ENCODE data around the gene ABCB1. TPM values are rescaled to one million over a fixed set of nuclear protein-coding genes. Genes with fewer than 3 reads are reported as not detected.
A peak's percentile ranks its signal among the peaks of the same experiment; 100 is the strongest.

The ABCB1 gene
- polyA plus RNA-seq, 1 donor from 2014 or later: 1.6 TPM

GRCh38 chr7:87475359-87476178, 125.1 kb downstream of the ABCB1 start, which contains the start of gene ABCB4:
ABCB4 (minus strand) TSS chr7:87475680; CDS start chr7:87475465, 215 bp downstream.
- H3K4me2 ChIP-seq (ENCODE audit: low read length): no peak within 1 kb of the TSS
- H3K27ac ChIP-seq (ENCODE audit: low read length): no peak within 1 kb of the TSS
- H3K79me2 ChIP-seq (replicated peaks; ENCODE audit: insufficient read depth, low read length): no peaks in the 10 kb centered on the region
- H3K27me3 ChIP-seq (ENCODE audit: insufficient read depth, low read depth, low read length): peaks cover 28% of the 10 kb centered on the region
- H2AFZ ChIP-seq (ENCODE audit: low read depth, low read length): no peak within 1 kb of the TSS
- H3K4me3 ChIP-seq (ENCODE audit: low read length): peak within 1 kb of the TSS; percentile 46
- no peaks in the 10 kb centered on the region for H3K9me2 ChIP-seq (ENCODE audit: insufficient read depth, low read length)
- TF ChIP-seq MXI1 (conservative IDR thresholded peaks at IDR 0.05; ENCODE audit: poor library complexity, severe bottlenecking) (no peak), RAD21 (conservative IDR thresholded peaks at IDR 0.05) (no peak), EP300 (conservative IDR thresholded peaks at IDR 0.05; ENCODE audit: poor library complexity, severe bottlenecking) (no peak), SMC3 (conservative IDR thresholded peaks at IDR 0.05; ENCODE audit: poor library complexity) (no peak)
- no peak within 1 kb of the TSS for H3K9ac ChIP-seq (ENCODE audit: low read length)
- H4K20me1 ChIP-seq (ENCODE audit: insufficient read depth): no peaks in the 10 kb centered on the region
- no peaks in the 10 kb centered on the region for H3K9me3 ChIP-seq (ENCODE audit: low read length)
- no peaks in the 10 kb centered on the region for H3F3A ChIP-seq (ENCODE audit: insufficient read depth, low read length, poor library complexity, severe bottlenecking)
- H3K36me3 ChIP-seq (ENCODE audit: insufficient read depth, low read length): no peaks in the 10 kb centered on the region

GRCh38 chr7:87474533-87475358, 125.9 kb downstream of the ABCB1 start:
- H4K20me1 ChIP-seq (ENCODE audit: insufficient read depth): no peaks in the 10 kb centered on the region
- H3K9ac ChIP-seq (ENCODE audit: low read length): no peak overlapping the region
- no peaks in the 10 kb centered on the region for H3K9me2 ChIP-seq (ENCODE audit: insufficient read depth, low read length)
- no peaks in the 10 kb centered on the region for H3K9me3 ChIP-seq (ENCODE audit: low read length)
- no peak for TF ChIP-seq SMC3 (conservative IDR thresholded peaks at IDR 0.05; ENCODE audit: poor library complexity)
- TF ChIP-seq MXI1 (conservative IDR thresholded peaks at IDR 0.05; ENCODE audit: poor library complexity, severe bottlenecking): no peak
- TF ChIP-seq EZH2 (IDR thresholded peaks at IDR 0.05; ENCODE audit: borderline replicate concordance, insufficient read depth, low read length, poor library complexity, severe bottlenecking): no peak
- TF ChIP-seq, protein P1, sequence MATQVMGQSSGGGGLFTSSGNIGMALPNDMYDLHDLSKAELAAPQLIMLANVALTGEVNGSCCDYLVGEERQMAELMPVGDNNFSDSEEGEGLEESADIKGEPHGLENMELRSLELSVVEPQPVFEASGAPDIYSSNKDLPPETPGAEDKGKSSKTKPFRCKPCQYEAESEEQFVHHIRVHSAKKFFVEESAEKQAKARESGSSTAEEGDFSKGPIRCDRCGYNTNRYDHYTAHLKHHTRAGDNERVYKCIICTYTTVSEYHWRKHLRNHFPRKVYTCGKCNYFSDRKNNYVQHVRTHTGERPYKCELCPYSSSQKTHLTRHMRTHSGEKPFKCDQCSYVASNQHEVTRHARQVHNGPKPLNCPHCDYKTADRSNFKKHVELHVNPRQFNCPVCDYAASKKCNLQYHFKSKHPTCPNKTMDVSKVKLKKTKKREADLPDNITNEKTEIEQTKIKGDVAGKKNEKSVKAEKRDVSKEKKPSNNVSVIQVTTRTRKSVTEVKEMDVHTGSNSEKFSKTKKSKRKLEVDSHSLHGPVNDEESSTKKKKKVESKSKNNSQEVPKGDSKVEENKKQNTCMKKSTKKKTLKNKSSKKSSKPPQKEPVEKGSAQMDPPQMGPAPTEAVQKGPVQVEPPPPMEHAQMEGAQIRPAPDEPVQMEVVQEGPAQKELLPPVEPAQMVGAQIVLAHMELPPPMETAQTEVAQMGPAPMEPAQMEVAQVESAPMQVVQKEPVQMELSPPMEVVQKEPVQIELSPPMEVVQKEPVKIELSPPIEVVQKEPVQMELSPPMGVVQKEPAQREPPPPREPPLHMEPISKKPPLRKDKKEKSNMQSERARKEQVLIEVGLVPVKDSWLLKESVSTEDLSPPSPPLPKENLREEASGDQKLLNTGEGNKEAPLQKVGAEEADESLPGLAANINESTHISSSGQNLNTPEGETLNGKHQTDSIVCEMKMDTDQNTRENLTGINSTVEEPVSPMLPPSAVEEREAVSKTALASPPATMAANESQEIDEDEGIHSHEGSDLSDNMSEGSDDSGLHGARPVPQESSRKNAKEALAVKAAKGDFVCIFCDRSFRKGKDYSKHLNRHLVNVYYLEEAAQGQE (IDR thresholded peaks at IDR 0.05; ENCODE audit: borderline replicate concordance): no peak
- TF ChIP-seq RAD21 (conservative IDR thresholded peaks at IDR 0.05): no peak
- TF ChIP-seq EP300 (conservative IDR thresholded peaks at IDR 0.05; ENCODE audit: poor library complexity, severe bottlenecking): no peak
- no peaks in the 10 kb centered on the region for H3F3A ChIP-seq (ENCODE audit: insufficient read depth, low read length, poor library complexity, severe bottlenecking)
- peak overlapping the region; percentile 46 for H3K4me3 ChIP-seq (ENCODE audit: low read length)
- no peak overlapping the region for H2AFZ ChIP-seq (ENCODE audit: low read depth, low read length)
- no peak overlapping the region for H3K27ac ChIP-seq (ENCODE audit: low read length)
- no peaks in the 10 kb centered on the region for H3K36me3 ChIP-seq (ENCODE audit: insufficient read depth, low read length)
- no peaks in the 10 kb centered on the region for H3K79me2 ChIP-seq (replicated peaks; ENCODE audit: insufficient read depth, low read length)
- H3K27me3 ChIP-seq (ENCODE audit: insufficient read depth, low read depth, low read length): peaks cover 28% of the 10 kb centered on the region
- H3K4me2 ChIP-seq (ENCODE audit: low read length): no peak overlapping the region

DNA sequence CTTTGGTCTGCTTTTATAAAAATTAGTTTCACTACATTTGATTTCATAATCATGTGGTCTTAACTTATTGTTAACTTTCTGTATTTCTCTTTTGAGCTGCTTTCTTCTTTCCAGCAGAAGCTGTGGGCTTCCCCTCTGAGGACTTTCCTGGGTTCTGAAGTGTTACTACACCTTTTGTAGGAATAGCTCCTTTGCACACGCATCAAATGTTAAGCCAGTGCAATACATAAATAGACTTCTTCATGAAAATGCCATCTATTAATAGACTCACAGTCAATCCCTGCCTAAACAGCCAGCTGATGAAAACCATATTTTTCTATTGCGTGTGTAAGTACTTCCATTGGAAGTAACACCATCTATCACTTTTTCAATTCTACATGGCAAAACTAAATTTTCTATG, 126.7 kb downstream of the ABCB1 start:
- H3K9me2 ChIP-seq (ENCODE audit: insufficient read depth, low read length): no peaks in the 10 kb centered on the region
- no peak overlapping the region for H3K27ac ChIP-seq (ENCODE audit: low read length)
- no peaks in the 10 kb centered on the region for H3K36me3 ChIP-seq (ENCODE audit: insufficient read depth, low read length)
- H2AFZ ChIP-seq (ENCODE audit: low read depth, low read length): no peak overlapping the region
- no peaks in the 10 kb centered on the region for H3K9me3 ChIP-seq (ENCODE audit: low read length)
- H3F3A ChIP-seq (ENCODE audit: insufficient read depth, low read length, poor library complexity, severe bottlenecking): no peaks in the 10 kb centered on the region
- no peaks in the 10 kb centered on the region for H4K20me1 ChIP-seq (ENCODE audit: insufficient read depth)
- H3K4me3 ChIP-seq (ENCODE audit: low read length): no peak overlapping the region
- H3K27me3 ChIP-seq (ENCODE audit: insufficient read depth, low read depth, low read length): peaks cover 28% of the 10 kb centered on the region
- no peak overlapping the region for H3K4me2 ChIP-seq (ENCODE audit: low read length)
- no peaks in the 10 kb centered on the region for H3K79me2 ChIP-seq (replicated peaks; ENCODE audit: insufficient read depth, low read length)
- TF ChIP-seq RAD21 (conservative IDR thresholded peaks at IDR 0.05): no peak
- no peak for TF ChIP-seq EP300 (conservative IDR thresholded peaks at IDR 0.05; ENCODE audit: poor library complexity, severe bottlenecking)
- no peak for TF ChIP-seq CTCF (IDR thresholded peaks at IDR 0.05; ENCODE audit: poor library complexity, severe bottlenecking)
- no peak for TF ChIP-seq SMC3 (conservative IDR thresholded peaks at IDR 0.05; ENCODE audit: poor library complexity)
- no peak for TF ChIP-seq MXI1 (conservative IDR thresholded peaks at IDR 0.05; ENCODE audit: poor library complexity, severe bottlenecking)
- TF ChIP-seq POLR2AphosphoS5 (IDR thresholded peaks at IDR 0.05): no peak
- TF ChIP-seq, protein P1 (IDR thresholded peaks at IDR 0.05; ENCODE audit: borderline replicate concordance): no peak
- TF ChIP-seq EZH2 (IDR thresholded peaks at IDR 0.05; ENCODE audit: borderline replicate concordance, insufficient read depth, low read length, poor library complexity, severe bottlenecking): no peak
- no peak for TF ChIP-seq TAF1 (IDR thresholded peaks at IDR 0.05; ENCODE audit: low read depth)
- no peak overlapping the region for H3K9ac ChIP-seq (ENCODE audit: low read length)

All from neural cell (in vitro differentiated cells).